GM20431 (cell line): Measurements from ENCODE around the gene TINAGL1.

Experiments used
- in situ Hi-C: fragments of 300-500 bp; cut with MseI, MboI; formaldehyde crosslinking; loops from one replicate; pipeline ENCODE4 v1.15.0; 2020; ENCODE audit warnings: low sequenced_read_pairs; ENCODE audit not compliant: unreplicated experiment

TINAGL1 gene

DNA sequence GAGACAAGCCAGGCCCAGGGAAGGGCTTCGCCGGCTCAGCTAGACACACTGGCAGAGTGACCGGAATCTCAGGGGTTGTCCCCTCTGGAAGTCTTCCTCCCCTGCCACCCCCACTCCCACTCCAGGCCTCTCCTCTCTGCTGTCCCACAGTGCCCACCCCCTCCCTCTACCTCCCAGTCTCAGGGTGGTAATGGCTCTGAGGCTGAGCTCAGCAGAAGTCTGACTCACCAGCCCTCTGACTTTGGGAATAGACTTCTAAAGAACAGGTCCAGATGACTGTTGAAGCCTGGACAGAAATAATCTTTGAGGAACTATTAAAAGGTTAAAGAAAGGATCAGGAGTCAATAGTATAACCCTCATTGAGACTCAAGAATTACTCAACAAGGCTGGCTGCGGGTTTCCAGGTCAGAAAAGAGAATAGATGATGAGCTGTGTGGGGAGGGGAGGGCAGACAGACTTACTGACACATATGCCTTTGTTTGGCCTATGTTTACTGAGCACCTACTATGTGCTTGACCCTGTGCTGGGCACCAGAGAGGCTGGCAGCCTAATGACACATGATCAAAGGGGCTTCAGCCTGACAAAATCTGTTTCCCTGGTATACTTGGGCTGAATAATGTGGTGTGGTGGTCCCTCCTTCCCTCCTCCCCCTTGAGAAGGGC lies 49.4 kb downstream of the TINAGL1 start:
- in situ Hi-C loops, result no loop called here

GRCh38 chr1:31626223-31627207 lies 50.2 kb downstream of the TINAGL1 start:
- in situ Hi-C loops, result no loop called here

DNA sequence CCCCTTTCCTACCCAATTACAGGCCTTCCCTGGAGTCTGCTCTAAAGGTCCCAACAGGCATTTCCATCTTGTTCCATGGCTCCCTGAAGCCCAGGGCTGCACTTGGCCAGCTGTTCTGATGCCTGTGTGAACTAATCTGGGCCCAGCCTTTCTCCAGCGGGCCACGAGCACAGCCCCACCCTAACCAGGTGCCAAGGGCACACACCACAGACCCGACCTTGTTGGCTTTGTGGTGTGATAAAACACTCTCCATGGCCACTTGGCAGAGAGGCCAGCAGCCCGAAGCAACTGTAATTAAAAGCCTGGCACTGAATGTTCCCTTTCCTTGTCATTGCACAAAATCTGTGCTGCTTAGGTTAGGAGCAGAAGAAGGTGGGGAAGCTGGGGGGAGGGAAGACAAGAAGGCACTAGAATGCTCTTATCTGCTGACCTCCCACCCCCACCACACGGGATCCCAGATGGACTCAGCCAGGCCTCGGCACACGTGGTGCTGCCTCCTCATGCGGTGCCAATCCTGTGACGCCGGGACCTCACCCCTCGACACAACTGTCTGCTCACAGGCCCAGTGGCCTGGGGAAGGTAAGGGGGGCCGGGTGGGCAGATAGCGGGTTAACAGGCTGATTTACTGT lies 51.1 kb downstream of the TINAGL1 start:
- in situ Hi-C loops, result no loop called here

GRCh38 chr1:31627930-31628559 lies 51.7 kb downstream of the TINAGL1 start:
- in situ Hi-C loops, result no loop called here

GRCh38 chr1:31628931-31629556 lies 52.7 kb downstream of the TINAGL1 start:
- in situ Hi-C loops, result no loop called here

DNA sequence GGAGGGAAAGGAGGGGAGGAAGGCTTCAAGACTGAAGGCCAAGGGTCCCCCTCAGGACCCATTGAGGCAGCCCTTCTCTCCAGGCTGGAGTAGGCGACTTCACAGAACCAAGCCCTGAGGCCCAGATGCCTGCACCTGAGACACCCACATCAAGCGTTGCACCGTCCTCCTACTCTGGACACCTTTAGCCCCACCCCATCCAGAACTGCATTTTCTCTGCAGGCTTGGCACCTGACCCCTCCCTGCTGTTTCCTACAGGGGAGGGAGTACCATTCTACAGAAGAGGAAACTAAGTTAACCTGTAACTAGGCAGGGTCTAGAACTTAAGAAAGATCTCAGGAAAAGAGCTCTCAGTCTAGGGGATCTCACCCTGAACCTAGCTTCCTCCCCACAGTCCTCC lies 56.3 kb downstream of the TINAGL1 start:
- in situ Hi-C loops, result no loop called here

DNA sequence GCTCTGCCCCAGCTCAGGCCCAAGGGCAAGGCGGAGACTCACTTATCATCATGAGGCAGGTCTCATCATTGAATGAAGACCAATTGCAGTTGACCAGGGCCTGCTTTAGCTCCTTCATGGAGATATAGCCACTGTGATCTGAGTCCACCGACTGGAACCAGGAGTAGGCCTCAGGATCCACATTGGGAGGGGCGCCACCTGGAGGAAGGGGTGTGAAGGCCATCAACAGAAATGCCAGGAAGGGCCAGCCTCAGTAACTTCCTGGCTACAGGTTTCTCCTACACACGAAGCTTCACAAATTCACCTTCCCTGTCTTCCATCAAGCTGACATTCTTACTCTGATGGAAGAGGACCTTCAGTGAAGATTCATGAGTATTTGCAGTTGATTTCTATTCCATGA lies 56.8 kb downstream of the TINAGL1 start:
- in situ Hi-C loops, result no loop called here
